LoVo (cell line): ENCODE results near the gene NPIPB4.
"Not testable (repeated sequence)": the region's sequence is repeated elsewhere in the genome, so short reads cannot be mapped to it uniquely, and the experiment has no call there.

ENCODE experiments used
- DNase-seq: peaks from one replicate; pipeline ENCODE4 v3.0.0-alpha.2; 2016; ENCODE audit warnings: low spot score

The NPIPB4 gene

GRCh38 chr16:21857656-21858055 lies at the start of gene NPIPB4:
Gene NPIPB4 (minus strand): TSS chr16:21857756. CDS start chr16:21857378, 378 bp downstream.
- DNase-seq: not testable (repeated sequence)

- not testable (repeated sequence) for DNase-seq
These were observed 41.4 kb upstream of the NPIPB4 start for GRCh38 chr16:21898998-21899397.

- not testable (repeated sequence) for DNase-seq
These were observed 24.4 kb upstream of the NPIPB4 start for GRCh38 chr16:21881988-21882387.

- not testable (repeated sequence) for DNase-seq
These were observed 20.4 kb downstream of the NPIPB4 start for GRCh38 chr16:21837186-21837585.

DNA sequence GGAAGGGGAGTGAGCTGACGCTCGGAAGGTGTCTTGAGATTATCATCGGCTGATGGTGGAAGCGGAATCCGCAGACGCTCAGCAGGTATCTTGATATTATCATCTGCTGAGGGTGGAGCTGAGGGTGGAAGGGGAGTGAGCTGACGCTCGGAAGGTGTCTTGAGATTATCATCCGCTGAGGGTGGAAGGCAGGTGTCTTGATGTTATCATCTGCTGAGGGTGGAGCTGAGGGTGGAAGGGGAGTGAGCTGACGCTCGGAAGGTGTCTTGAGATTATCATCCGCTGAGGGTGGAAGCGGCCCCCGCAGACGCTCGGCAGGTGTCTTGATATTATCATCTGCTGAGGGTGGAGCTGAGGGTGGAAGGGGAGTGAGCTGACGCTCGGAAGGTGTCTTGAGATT lies 21.2 kb downstream of the NPIPB4 start:
- not testable (repeated sequence) for DNase-seq

- not testable (repeated sequence) for DNase-seq
These were observed 21.8 kb downstream of the NPIPB4 start for GRCh38 chr16:21835747-21836146.

- DNase-seq: not testable (repeated sequence)
These were observed 23.3 kb downstream of the NPIPB4 start for GRCh38 chr16:21834211-21834610.

DNA sequence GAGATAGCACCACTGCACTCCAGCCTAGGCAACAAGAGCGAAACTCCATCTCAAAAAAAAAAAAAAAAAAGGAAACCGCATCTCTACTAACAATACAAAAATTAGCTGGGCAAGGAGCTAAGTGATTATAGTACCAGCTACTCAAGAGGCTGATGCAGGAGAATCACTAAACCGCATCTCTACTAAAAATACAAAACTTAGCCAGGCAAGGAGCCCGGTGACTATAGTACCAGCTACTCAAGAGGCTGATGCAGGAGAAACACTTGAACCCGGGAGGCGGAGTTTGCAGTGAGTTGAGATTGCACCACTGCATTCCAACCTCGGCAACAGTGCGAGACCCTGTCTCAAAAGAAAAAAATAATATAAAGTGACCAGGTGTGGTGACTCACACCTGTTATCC lies 27.6 kb downstream of the NPIPB4 start:
- DNase-seq: not testable (repeated sequence)

DNA sequence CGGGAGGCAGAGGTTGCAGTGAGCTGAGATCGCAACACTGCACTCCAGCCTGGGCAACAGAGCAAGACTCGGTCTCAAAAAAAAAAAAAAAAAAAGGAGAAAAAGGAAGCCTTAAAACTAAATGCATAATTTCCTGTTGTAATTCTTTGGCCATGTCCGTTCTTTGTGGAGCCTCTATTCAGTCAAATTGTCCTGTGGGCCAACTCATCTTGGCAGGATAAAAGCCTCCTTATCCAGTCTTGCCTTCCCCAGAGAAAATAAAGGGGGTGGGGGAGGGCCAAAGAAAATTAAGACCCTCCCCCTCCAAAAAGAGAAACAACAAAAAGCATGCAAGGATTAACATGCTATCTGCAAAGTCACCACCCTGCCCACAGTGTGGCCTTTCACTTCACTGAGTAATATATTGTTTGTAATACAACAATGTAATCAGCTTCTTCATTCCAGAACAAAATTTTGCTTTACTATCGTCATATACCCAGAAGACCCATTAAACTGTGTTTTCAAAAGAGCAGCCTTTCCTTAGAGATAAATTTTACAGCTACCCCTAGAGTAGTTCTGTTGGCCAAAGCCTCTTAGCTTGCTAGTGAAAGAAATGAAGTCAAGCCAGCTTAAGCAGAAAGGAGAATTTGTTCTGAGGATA lies 31.4 kb downstream of the NPIPB4 start:
- not testable (repeated sequence) for DNase-seq

GRCh38 chr16:21825526-21825925 lies 32.0 kb downstream of the NPIPB4 start:
- not testable (repeated sequence) for DNase-seq

DNA sequence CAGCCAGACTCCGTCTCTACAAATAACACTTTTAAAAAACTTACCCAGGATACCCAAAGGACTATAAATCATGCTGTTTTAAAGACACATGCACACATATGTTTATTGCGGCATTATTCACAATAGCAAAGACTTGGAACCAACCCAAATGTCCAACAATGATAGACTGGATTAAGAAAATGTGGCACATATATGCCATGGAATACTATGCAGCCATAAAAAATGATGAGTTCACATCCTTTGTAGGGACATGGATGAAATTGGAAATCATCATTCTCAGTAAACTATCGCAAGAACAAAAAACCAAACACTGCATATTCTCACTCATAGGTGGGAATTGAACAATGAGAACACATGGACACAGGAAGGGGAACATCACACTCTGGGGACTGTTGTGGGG lies 34.3 kb downstream of the NPIPB4 start:
- DNase-seq: not testable (repeated sequence)

GRCh38 chr16:21820908-21821465 lies 36.6 kb downstream of the NPIPB4 start:
- DNase-seq: not testable (repeated sequence)

DNA sequence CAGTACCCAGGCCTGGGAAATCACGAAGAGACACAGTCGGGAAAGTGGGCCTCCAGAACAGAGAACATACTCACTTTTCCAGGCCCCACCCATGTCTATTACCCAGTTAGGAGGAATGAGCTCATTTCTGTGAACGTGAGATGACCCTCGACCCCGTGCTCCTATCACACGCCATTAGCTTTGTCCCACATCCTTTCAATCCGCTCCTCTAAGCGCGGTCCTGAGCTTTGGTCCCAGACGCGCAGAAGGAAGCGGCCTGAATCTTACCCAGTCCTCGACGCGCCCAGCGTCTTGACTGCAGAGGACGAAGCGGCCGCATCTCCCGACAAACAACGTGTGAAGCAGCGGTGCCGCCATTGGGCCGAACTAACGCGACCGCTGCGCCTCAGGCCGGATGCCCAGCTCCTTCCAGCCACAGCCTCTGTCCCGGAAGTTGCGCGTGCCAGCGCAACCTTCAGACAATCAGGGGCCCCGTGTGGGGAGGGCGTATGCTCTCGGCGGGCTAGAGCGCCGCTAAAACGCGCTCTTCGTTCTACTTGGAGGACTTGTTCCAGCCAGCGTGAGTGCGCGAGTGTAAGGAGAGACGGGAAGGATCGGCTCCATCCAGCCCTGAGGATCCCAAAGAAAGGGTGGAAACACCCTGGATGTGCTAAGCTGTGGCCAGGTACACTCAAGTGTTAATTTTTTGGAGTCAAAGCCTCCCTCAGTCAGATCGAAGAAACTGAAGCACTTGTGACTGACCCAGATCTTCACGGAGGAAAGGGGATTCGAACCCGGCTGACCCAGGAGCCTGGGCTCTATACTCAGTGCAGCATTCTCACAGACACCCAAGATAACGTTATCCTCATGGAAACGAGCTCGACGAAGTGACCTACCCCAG lies 37.3 kb downstream of the NPIPB4 start:
- DNase-seq: peak; percentile 75

GRCh38 chr16:21819617-21820016 lies 37.9 kb downstream of the NPIPB4 start:
- DNase-seq: not testable (repeated sequence)

GRCh38 chr16:21817012-21817411 lies 40.5 kb downstream of the NPIPB4 start:
- not testable (repeated sequence) for DNase-seq

DNA sequence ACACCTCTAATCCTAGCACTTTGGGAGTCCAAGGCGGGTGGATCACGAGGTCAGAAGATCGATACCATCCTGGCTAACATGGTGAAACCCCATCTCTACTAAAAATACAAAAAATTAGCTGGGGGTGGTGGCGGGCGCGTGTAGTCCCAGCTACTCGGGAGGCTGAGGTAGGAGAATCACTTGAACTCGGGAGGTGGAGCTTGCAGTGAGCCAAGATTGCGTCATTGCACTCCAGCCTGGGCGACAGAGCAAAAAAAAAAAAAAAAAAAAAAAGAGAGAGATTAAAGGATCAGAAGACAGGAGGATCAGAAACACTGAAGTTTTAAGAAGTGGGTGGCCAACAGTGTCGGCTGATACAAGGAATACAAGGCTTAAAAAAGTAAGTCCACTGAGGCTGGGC lies 41.9 kb downstream of the NPIPB4 start:
- DNase-seq: not testable (repeated sequence)

GRCh38 chr16:21802375-21802663 lies 55.2 kb downstream of the NPIPB4 start:
- DNase-seq: not testable (repeated sequence)

GRCh38 chr16:21801538-21802374 lies 55.8 kb downstream of the NPIPB4 start:
- peak; percentile 31 for DNase-seq

DNA sequence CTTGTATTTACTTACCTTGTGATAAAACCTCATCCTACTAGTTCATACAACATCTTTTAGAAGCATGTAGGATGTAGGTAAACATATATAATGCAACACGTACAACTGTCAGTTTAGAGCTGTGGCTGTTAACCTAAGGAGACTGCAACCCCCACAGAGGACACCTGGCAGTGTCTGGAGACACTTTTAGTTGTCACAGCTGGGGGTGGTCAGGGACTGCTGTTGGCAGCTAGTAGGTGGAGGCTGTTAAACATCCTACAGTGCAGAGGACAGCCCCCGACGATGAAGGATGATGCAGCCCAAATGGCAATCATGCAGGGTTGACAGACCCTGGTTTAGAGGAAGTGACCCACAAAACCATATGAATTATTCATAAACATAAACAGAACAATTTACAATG lies 59.0 kb downstream of the NPIPB4 start:
- not testable (repeated sequence) for DNase-seq

DNA sequence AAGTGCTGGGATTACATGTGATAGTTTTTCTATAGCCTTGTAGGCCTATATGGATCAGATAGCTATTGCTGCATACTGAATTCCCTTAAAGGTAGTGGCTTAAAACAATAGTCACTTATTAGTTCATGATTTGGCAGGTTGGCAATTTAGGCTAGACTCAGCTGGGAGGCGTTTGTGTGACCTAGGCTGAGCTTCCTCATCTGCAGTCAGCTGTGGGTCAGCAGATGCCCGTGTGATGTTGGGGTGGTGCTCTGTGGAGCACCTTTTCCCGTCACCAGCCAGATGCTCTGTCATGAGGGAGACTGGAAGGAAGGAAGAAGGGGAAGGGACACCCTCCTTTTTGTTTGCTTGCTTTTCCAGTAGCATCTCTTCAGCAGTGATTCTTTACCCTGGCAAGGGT lies 64.2 kb downstream of the NPIPB4 start:
- DNase-seq: not testable (repeated sequence)

DNA sequence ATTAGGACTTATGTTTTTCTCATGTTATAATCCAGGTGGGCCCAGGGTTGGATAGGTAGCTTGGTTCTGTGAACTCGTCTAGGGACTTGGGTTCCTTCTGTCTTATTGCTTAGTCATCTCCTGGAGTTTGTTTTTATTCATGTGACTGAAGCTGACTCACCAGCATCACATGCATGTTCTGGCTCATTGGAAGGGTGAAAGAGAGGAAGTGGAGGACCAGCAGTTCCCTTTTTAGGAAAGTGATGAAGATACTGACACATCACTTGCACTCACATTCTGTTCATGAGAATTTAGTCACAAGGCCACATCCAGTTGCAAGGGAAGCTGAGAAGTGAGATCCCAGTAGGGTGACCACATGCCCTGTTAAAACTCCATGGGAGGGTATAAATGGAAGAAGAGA lies 67.0 kb downstream of the NPIPB4 start:
- not testable (repeated sequence) for DNase-seq
